ENCODE results near the gene VAV3. TPM values are rescaled to one million over a fixed set of nuclear protein-coding genes. Genes with fewer than 3 reads are reported as not detected.

Gene VAV3
- total and polyA plus RNA-seq, 2 of the 8 experiments (the other 6 are each of a cell fraction or from before 2014, with no cell fraction given), result 2.9 to 7.9 TPM

DNA sequence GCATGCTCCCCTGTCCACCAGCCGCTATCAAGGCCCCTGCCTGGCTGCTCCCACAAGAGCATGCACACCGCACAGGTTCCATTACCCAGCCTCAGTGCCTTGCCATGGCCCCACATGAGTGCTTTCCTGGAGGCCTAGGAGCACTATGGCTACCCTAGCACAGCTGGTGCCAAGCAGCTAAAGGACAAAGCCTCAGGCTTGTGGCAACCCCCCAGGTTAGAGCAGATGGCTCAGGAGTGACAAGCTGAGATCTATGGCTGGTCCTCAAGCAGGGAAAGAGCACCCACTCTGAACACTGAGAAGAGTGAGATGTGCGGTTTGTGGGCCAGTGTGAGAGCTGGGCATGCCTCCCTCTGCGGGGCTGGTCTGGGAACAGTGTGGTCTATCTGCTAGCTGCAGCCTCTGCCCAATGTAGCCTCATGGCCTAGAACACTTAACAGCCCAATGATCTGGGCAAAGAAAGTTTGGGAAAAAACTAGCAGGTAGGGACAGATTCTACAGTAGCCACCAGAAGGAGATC lies 129.8 kb downstream of the VAV3 start (continued):
- TF ChIP-seq, protein P1, sequence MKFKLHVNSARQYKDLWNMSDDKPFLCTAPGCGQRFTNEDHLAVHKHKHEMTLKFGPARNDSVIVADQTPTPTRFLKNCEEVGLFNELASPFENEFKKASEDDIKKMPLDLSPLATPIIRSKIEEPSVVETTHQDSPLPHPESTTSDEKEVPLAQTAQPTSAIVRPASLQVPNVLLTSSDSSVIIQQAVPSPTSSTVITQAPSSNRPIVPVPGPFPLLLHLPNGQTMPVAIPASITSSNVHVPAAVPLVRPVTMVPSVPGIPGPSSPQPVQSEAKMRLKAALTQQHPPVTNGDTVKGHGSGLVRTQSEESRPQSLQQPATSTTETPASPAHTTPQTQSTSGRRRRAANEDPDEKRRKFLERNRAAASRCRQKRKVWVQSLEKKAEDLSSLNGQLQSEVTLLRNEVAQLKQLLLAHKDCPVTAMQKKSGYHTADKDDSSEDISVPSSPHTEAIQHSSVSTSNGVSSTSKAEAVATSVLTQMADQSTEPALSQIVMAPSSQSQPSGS (IDR thresholded peaks at IDR 0.05; ENCODE audit: low read length), result no peak
- no peak for TF ChIP-seq KDM1A (IDR thresholded peaks at IDR 0.05; ENCODE audit: borderline replicate concordance, low read length)
